ENCODE measurements around the gene PHF20. TPM values are rescaled to one million over a fixed set of nuclear protein-coding genes. Genes with fewer than 3 reads are reported as not detected.

Gene PHF20
- total and polyA plus RNA-seq, 2 of the 13 experiments (the other 11 are each of a cell fraction or from before 2014, with no cell fraction given) = 22.8 to 34.1 TPM

DNA sequence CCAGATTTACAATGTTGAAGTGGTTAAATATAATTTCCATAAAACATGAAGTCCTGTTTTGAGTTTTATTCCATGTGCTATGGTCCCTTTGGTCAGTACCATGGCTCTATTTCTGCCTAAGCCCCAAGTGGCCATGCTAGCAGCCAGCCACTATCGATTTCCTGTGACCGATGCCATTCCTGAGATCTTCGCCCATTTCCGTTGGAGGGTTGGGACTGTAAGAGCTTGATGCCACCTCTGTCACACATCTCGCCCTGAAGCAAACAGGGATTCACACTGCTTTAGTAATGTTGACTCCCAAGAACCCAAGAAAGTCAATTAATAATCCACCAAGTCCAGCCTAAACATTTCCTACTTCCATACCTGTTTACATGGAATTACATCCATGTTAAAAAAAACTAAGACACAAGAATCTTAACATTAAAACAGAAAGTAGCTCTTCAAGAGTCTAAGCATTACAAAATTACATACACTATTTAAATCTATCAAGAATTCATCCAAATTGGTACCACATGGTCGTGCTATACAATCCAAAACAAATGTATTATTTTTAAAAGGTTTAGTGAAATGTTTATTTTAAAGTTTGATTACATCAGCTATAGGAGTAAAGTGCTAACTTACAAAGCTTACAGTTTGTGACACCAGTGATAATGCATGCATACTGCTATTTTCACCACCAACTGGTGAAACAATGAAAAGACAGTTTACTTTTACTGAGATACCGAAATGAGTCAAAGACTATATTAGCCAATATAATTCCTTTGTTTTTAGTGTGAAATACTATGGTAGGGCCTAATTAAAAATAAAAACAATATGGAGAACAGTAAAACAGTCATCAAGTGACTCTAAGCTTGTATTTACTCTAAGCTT is 32.3 kb upstream of the PHF20 start (continued):
- TF ChIP-seq, protein P1, sequence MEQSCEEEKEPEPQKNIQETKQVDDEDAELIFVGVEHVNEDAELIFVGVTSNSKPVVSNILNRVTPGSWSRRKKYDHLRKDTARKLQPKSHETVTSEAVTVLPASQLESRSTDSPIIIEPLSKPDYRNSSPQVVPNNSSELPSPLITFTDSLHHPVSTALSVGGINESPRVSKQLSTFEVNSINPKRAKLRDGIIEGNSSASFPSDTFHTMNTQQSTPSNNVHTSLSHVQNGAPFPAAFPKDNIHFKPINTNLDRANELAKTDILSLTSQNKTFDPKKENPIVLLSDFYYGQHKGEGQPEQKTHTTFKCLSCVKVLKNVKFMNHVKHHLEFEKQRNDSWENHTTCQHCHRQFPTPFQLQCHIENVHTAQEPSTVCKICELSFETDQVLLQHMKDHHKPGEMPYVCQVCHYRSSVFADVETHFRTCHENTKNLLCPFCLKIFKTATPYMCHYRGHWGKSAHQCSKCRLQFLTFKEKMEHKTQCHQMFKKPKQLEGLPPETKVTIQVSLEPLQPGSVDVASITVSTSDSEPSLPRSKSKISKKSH (CRISPR knock-in tag; IDR thresholded peaks at IDR 0.05; ENCODE audit: borderline replicate concordance) = no peak
- TF ChIP-seq JARID2 (CRISPR knock-in tag; IDR thresholded peaks at IDR 0.05; ENCODE audit: insufficient replicate concordance) = no peak
- TF ChIP-seq ERF (CRISPR knock-in tag; IDR thresholded peaks at IDR 0.05) = 0 out of 2 replicates have a peak, but pooled peaks have one; percentile 18
- TF ChIP-seq CEBPG (CRISPR knock-in tag; IDR thresholded peaks at IDR 0.05) = 0 out of 2 replicates have a peak, but pooled peaks have one; percentile 21
- TF ChIP-seq TBP (CRISPR knock-in tag; IDR thresholded peaks at IDR 0.05) = no peak
- TF ChIP-seq ZNF530 (CRISPR knock-in tag; IDR thresholded peaks at IDR 0.05; ENCODE audit: low read depth) = no peak
- TF ChIP-seq ZNF768 (CRISPR knock-in tag; IDR thresholded peaks at IDR 0.05) = no peak
- TF ChIP-seq ATF1 (CRISPR knock-in tag; IDR thresholded peaks at IDR 0.05) = no peak
- TF ChIP-seq, protein P2, sequence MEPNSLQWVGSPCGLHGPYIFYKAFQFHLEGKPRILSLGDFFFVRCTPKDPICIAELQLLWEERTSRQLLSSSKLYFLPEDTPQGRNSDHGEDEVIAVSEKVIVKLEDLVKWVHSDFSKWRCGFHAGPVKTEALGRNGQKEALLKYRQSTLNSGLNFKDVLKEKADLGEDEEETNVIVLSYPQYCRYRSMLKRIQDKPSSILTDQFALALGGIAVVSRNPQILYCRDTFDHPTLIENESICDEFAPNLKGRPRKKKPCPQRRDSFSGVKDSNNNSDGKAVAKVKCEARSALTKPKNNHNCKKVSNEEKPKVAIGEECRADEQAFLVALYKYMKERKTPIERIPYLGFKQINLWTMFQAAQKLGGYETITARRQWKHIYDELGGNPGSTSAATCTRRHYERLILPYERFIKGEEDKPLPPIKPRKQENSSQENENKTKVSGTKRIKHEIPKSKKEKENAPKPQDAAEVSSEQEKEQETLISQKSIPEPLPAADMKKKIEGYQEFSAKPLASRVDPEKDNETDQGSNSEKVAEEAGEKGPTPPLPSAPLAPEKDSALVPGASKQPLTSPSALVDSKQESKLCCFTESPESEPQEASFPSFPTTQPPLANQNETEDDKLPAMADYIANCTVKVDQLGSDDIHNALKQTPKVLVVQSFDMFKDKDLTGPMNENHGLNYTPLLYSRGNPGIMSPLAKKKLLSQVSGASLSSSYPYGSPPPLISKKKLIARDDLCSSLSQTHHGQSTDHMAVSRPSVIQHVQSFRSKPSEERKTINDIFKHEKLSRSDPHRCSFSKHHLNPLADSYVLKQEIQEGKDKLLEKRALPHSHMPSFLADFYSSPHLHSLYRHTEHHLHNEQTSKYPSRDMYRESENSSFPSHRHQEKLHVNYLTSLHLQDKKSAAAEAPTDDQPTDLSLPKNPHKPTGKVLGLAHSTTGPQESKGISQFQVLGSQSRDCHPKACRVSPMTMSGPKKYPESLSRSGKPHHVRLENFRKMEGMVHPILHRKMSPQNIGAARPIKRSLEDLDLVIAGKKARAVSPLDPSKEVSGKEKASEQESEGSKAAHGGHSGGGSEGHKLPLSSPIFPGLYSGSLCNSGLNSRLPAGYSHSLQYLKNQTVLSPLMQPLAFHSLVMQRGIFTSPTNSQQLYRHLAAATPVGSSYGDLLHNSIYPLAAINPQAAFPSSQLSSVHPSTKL (CRISPR knock-in tag; IDR thresholded peaks at IDR 0.05) = no peak
- TF ChIP-seq IRX3 (CRISPR knock-in tag; IDR thresholded peaks at IDR 0.05; ENCODE audit: borderline replicate concordance, low read depth) = no peak
- TF ChIP-seq MXI1 (IDR thresholded peaks at IDR 0.05; ENCODE audit: borderline replicate concordance, low read depth, low read length) = 0 out of 3 replicates have a peak, but pooled peaks have one; percentile 3
- TF ChIP-seq ZNF274 (CRISPR knock-in tag; IDR thresholded peaks at IDR 0.05) = no peak
- TF ChIP-seq KDM5A (IDR thresholded peaks at IDR 0.05; ENCODE audit: borderline replicate concordance, low read length) = no peak
- no peak for TF ChIP-seq MEIS1 (CRISPR knock-in tag; IDR thresholded peaks at IDR 0.05; ENCODE audit: borderline replicate concordance)
- no peak for TF ChIP-seq ISX (CRISPR knock-in tag; conservative IDR thresholded peaks at IDR 0.05)
- TF ChIP-seq, protein P3, sequence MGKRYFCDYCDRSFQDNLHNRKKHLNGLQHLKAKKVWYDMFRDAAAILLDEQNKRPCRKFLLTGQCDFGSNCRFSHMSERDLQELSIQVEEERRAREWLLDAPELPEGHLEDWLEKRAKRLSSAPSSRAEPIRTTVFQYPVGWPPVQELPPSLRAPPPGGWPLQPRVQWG (CRISPR knock-in tag; IDR thresholded peaks at IDR 0.05; ENCODE audit: borderline replicate concordance, low read depth) = no peak
- TF ChIP-seq POLR2AphosphoS2 (IDR thresholded peaks at IDR 0.05; ENCODE audit: low read depth, low read length) = peak; percentile 37
- TF ChIP-seq, protein P4, sequence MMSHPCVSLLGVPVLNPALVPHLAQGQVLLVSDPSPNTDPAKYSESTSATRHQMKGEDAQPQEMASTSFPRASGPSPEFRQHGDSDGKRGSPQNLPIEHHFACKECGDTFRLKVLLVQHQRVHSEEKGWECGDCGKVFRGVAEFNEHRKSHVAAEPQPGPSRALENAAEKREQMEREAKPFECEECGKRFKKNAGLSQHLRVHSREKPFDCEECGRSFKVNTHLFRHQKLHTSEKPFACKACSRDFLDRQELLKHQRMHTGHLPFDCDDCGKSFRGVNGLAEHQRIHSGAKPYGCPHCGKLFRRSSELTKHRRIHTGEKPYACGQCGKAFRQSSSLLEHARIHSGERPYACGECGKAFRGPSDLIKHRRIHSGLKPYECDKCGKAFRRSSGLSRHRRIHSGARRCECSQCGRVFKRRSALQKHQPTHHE (CRISPR knock-in tag; IDR thresholded peaks at IDR 0.05; ENCODE audit: borderline replicate concordance) = no peak
- TF ChIP-seq HCFC1 (IDR thresholded peaks at IDR 0.05; ENCODE audit: low read depth, low read length) = no peak
- TF ChIP-seq HDAC2 (CRISPR knock-in tag; IDR thresholded peaks at IDR 0.05) = 0 out of 2 replicates have a peak, but pooled peaks have one; percentile 6
- peak; percentile 81; the same call in 1 of the 2 replicates for TF ChIP-seq CC2D1A (CRISPR knock-in tag; IDR thresholded peaks at IDR 0.05)
- TF ChIP-seq ZNF644 (CRISPR knock-in tag; IDR thresholded peaks at IDR 0.05; ENCODE audit: low read depth) = peak; percentile 51; the same call in 1 of the 2 replicates
- no peak for TF ChIP-seq ZNF468 (CRISPR knock-in tag; IDR thresholded peaks at IDR 0.05)
- TF ChIP-seq ZNF747 (CRISPR knock-in tag; IDR thresholded peaks at IDR 0.05; ENCODE audit: borderline replicate concordance) = no peak
